HG02981 (cell line): ENCODE measurements around the gene HJV.
A peak's percentile ranks its signal among the peaks of the same experiment; 100 is the strongest.
"Not testable (repeated sequence)": the region's sequence is repeated elsewhere in the genome, so short reads cannot be mapped to it uniquely, and the experiment has no call there.

Experiments
- ATAC-seq: cut with Tn5 transposase; IDR thresholded peaks from one replicate; pipeline ENCODE4 v1.9.1; 2021; ENCODE audit warnings: mild to moderate bottlenecking, moderate library complexity; ENCODE audit not compliant: unreplicated experiment

HJV gene, protein sequence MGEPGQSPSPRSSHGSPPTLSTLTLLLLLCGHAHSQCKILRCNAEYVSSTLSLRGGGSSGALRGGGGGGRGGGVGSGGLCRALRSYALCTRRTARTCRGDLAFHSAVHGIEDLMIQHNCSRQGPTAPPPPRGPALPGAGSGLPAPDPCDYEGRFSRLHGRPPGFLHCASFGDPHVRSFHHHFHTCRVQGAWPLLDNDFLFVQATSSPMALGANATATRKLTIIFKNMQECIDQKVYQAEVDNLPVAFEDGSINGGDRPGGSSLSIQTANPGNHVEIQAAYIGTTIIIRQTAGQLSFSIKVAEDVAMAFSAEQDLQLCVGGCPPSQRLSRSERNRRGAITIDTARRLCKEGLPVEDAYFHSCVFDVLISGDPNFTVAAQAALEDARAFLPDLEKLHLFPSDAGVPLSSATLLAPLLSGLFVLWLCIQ

DNA sequence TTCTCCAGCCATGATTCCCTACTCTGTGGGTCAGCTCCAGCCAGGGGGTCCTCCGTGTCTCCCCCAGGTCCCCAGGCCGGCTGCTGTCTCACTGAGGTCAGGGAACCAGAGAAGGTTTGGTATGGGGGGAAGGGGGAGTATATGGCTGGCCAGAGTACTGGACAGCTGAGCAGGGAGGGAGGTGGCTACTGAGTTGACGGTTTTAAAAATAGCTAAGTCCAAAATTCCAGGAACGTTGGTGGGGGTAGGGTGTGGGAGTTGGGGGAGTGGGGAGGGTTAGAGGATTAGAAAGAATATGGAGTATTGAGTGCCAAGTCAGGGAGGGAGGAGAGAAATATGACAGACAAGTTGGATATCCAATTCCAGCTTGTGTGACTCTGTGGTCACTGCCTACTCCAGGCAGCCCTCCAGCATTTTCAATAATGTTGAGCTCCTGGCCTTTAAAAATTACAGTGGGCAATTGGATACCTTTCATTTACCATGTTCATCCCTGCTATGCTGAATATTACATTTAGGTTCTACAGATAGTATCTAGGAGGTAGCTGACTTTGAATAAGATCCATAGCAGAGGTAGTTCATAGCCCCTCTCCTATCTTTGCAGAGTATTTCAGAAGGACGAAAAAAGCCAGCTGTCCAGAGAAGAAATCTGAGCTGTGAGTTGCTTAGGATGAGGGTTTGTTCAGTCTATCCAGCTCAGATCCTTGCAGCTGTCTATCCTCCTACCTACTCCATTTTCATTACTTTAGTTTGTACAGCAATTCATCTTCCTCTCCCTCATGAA, at the start of gene HJV:
Gene HJV (minus strand): TSS at position 114 of the 781 bp plus-strand sequence. CDS start 1,504 bp downstream, outside the sequence.
- no peak for ATAC-seq

DNA sequence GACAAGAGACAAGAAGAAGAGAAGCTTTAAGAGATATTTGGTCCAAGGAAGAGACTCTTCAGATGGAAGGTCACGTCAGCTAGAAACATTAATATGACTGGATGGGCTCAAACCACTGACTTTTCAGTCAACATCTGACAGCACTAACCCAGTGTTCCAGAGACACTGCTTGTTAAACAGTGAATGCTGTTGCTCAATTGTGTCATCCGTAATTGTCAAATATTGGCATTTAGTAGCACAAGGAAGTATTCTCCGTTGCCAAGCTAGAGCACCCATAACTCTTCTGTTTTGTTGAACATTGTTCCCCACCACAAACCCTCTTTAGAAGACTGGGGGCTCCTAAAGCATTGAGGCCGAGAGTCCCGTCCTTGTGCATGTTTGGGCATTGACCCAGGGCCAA, 37.6 kb upstream of the HJV start:
- ATAC-seq: not testable (repeated sequence)

DNA sequence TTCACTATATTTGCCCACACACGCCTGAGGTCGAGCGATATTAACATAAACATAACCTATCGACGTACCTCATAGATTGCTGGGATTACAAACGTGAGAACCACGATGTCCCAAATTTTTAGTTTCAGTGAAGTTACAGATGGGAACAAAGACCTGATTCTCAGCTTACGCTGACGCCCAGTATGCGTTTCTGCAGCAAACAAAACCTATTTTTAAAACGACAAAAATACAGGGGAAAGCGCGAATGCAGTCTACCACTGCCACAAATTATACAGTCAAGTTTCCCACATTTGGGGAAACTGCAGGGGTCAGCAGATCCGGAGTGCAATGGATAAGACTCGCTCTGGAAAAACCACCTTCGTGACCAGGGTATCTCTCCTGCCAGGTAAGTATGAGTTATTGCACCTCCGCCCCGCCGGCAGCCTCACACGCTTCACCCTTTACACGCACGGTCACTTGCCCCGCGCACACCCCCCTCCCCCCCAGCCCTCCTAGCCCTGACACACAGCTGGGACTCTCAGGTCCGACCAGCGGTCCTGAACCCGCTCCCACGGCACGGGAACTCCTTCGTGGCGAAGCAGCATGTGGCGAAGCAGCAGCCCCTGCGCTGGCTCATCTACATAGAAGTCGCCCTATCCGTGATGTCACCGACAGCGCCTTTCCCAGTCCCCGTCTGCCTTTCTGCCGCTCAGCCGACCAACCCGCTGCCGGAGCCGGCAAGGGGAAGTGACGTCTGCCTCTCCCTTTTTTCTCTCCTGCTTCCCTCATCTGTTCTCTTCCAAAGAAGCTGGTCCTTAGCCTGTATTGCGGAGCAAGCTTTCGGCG, 30.5 kb upstream of the HJV start:
- peak; percentile 78 for ATAC-seq

DNA sequence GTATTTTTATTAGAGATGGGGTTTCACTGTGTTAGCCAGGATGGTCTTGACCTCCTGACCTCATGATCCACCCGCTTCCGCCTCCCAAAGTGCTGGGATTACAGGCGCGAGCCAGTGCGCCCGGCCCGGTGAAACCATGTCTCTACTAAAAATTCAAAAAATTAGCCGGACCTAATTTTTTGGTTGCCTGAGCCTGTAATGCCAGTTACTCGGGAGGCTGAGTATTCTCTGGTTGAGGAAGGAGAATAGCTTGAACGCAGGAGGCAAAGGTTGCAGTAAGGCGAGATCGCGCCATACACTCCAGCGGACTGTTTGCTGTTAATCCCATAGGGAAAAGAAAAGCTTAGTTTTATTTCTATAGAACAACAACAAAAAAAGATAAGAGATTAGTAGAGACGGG, 29.9 kb upstream of the HJV start:
- ATAC-seq: no peak

DNA sequence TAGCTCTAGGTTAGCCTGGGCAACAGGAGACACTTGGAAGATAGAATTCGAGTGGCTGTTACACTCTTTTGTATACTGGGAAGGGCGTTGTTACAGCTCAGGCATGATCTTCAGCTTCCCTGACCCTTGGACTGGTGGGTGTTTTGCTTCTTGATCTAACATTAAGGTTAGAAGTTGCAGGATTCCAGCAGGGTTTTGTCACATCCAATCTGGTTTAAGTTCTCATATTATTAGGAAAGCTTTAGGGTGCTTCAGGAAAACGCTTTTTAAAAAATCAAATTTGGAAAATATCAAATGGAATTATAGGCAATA, 29.1 kb upstream of the HJV start:
- not testable (repeated sequence) for ATAC-seq

DNA sequence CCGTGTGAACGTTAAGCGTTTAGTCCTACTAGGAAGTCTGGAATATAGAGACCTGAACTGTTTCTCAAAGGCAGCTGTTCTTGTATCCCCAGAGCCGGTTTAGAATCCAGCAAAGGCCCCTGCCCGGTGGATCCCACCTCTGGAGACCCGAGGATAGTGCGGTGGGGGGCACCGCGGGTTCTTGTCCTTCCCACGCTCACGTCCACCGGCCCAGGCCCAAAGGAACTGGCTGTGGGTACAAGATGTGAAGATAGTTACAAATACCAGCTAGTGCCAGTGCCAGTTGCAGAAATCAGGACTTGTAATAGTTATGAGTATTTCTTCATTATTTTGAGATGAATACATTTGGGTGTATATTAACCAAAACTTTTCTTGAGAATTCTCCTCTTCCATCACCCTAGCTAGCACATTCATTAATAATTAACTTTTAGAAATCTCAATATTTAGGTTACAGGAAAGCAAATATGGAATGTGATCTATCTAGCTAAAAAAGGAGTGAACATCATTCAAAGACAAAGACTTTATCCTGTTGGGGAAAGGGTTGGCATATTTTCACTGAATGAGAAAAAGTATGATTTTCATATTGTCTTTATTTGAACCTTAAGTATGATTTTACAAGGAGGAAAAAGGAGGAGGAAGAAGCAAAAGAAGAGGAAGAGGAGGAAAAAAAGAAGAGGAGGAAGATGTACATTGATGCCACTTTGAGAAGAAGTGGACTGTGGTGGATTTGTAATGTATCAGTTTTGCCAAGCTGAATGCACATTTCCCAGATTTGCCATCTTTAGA, 28.5 kb upstream of the HJV start:
- ATAC-seq: not testable (repeated sequence)

DNA sequence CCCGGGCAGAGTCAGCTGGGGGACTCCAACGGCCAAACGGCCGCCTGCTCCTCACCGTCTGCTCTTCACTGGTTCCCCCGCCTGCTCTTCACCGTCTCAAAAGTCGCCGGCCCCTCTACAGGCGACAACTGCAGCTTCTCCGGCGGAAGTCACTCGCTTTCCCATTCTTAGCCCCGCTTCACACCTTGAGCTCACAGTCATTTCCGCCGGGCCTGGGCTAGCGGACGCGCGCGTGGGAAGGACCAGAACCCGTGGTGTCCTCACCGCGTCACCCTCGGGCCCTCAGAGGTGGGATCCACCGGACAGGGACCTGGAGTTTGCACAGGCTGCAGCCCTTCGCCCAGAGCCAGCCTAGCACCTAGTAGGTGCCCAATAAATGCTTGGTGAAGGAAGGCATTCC, 27.9 kb upstream of the HJV start:
- ATAC-seq: no peak

DNA sequence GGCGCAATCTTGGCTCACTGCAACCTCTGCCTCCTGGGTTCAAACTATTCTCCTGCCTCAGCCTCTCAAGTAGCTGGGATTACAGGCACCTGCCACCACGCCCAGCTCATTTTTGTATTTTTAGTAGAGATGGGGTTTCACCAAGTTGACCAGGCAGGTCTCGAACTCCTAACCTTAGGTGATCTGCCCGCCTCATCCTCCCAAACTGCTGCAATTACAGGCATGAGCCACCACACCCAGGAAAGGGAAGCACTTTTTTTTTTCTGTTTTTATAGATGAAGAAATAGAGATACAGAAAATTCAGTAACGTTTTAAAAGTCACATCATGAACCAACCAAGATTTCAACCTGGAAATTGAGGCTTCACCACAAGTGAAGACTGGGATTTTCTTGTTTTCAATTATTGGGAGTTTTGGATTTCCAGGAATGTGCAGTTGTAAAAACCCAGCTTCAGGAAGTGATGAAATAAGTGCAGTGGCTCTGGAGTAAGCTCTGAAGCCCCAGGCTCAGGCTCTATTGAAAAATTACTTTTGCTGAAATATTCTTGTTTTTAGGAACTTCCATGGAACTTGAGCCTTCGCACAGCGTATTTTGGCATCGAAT, 27.1 kb upstream of the HJV start:
- not testable (repeated sequence) for ATAC-seq

DNA sequence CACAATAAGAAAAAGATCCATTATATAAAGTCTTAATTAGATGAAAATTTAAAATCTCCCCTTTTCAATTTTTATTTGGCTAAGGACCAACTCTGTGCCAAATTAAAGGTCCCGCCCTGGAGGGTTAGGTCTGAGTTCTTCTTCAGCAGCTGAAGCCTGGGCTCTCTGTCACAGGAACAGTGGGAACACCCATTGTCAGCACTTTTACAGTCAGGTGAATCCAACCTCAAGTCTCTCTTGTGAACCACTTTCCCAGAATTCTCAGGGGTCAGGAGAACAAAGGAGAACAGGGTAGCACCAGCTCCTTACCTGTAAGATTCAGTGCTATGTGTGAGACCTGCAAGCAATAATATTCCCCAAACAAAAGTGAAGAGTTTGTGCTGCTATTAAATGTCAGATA, 25.1 kb upstream of the HJV start:
- ATAC-seq: no peak

DNA sequence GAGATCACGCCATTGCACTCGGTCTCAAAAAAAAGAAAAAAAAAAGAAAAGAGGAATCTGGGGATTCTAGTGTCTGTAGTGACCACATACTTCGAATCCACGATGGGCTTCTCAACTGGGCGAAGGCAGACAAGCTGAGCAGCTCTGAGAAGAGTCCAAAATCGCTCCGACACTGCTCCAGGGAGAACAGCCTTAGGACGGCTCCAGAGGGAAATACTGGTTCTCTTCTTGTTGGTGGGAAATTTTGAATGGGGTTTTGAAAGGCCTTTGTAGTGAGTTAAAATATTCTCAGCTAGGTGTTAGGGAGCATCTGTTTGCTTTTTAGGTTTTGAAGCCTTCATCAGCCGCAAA, 18.3 kb upstream of the HJV start:
- no peak for ATAC-seq

DNA sequence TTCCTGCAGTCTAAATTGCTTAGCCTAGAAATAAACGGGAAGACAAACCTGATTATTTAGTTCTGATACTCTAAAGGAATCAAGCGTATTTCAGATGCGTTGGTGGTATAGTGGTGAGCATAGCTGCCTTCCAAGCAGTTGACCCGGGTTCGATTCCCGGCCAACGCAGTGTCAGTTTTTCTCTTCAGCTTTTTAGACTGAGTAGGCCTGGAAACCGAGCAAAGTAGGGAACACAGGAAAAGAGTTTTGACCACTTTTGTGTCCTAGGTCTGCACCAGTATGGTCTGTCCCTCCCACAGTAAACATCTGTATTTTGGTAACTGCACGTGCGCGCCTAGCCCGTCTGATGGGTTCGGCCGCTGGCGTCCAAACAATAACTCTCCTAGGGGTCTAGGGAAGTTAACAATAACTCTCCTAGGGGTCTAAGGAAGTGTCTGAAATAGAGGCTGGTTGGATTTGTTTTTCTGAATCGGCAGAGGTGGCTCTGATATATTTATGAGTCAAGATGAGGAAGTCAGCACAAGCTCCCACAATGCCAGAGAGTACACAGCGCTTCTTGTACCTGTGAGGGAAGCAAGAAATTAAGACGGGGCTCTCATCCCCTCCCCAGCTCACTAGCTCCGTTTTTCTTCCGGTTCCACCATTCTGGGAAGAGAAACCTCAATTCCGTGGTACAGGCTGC, 15.6 kb upstream of the HJV start:
- peak; percentile 27 for ATAC-seq

DNA sequence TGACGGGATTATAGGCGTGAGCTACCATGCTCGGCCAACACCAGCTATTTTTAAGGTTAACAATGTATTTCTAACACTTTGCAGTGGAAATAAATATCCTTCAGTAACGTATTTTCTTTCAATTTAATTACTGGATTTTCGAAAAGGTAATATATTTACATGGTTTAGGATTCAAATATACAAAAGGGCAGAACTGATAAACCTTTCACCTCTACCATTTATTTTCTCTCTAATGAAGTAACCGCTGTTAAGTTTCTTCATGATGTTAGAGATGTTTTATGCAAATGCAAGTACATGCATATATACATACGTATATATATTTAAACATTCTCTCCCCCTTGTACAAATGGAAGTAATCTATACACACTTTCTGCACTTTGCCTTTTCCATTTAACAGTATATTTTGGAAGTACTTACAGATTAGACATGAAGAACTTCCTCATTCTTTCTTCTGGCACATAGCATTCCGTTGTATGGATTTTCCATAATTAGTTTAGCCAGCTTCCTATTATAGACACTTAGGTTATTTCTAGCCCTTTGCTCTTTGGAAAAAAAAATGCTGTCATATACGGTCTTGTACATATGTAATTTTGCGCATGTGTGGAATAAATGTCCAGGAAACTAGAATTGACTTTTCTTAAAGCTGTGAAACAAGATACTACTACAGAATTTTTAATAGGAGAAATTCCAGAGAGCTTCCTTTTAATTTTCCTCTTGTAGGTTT, 14.9 kb upstream of the HJV start:
- ATAC-seq: no peak

DNA sequence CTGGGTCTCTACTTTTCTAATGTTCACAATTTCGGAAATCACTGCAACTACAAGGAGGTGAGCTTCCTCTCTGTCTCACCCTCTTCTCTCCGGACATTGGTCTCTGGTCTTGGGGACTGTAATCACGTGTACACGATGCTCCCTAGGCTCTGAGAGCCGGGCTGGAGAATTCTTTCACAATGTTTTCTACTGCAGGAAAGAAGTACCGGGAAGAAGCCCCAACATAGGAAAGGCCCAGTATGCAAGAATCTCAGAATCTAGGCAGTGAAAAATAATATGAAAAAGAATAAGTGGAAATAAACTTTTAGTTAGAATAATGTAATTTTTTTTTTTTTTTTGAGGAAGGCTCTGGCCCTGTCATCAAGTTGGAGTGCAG, 13.5 kb upstream of the HJV start:
- no peak for ATAC-seq

DNA sequence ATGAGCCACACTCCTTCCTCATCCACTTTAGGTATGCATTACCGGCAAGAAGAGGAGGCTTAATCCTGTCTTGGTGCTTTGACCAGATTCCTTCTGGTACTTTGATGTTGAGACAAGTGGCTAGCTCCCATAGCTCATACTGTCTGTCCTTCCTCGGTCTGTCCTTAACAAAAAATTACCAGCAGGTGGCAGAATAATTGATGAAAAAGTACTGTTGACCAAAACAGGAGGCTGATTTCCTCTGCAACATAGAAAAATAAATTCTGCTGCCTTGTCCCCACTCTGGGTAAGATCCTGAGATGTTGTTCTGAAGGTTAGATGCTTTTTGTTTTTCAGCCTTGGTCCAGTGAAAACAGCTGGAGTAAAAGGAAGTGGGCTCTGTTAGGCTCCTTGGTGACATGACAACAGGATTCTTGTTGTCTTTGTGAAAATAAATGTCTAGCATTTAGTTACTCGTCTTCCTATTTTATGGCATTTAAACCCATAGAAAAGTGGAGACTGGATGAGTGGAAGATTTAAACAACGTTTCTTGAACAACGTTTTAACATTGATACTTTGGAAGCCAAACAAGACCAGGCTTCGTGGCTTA, 11.2 kb upstream of the HJV start:
- no peak for ATAC-seq

DNA sequence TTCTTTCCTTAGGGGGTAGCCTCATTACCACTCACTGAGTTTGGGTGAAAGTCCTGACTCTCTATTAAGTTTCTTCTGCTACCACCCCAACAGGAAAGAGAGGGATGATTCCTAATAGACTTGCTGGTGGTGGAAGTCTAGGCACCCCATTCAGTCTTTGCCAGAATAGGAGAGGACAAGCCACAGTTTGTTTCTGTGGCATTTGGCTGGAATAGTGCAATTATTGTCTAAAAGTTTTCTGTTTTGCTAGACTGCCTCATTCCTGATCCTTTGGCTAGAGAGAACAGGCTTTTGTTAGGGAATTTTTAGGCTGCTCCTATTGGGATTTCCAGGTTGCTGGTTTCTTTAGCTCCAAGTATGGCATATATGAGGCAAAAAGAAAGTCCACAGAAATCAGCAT, 9.9 kb upstream of the HJV start:
- no peak for ATAC-seq

DNA sequence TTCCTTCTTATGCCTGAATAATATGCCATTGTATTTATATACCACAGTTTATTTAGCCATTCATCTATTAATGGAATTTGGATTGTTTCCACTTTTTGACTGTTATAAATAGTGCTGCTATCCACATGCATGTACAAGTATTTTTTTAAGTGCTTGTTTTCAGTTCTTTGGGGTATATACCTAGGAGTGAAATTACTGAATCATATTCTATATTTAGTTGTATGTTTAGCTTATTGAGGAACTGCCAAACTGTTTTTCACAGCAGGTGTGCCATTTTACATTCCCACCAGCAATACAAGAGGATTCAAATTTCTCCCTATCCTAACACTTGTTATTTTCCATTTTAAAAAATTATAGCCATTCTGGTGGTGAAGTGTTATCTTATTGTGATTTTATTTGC, 7.6 kb upstream of the HJV start:
- no peak for ATAC-seq

DNA sequence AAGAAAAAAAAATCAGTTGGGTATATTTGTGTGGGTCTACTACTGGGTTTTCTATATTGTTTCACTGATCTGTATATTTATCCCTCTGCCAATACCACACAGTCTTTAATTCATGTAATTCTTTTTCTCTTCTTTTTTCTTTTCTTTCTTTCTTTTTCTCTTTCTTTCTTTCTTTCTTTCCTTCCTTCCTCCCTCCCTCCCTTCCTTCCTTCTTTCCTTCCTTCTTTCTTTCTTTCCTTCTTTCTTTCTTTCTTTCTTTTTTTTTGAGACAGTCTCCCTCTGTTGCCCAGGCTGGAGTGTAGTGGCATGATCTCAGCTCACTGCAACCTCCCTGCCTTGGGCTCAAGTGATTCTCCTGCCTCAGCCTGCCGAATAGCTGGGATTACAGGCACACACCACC, 5.1 kb upstream of the HJV start:
- not testable (repeated sequence) for ATAC-seq

DNA sequence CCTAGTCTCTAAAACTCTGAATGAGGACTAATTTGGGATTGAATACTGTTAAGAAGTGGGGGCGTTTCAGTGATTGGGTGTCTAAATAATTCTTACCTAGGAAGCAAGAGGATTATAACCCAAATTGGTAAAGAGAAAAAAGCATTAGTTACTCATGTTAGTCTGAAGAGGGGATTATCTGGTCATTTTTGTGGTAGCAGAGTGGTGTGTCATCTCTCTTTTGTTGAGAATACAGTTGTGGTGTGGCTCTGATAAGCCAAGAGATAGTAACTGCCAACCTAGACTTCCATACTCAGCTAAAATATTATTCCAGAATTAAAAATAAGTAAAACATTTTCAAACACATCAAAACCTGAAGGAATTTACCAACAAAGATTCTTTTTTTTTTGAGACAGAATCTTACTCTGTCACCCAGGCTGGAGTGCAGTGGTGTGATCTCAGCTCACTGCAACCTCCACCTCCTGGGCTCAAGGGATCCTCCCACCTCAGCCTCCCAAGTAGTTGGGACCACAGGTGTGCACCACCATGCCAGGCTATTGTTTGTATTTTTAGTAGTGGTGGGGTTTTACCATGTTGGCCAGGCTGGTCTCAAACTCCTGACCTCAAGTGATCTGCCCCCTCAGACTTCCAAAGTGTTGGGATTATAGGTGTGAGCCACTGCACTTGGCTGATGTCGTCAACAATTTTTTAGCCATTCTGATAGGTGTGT, 4.4 kb upstream of the HJV start:
- ATAC-seq: not testable (repeated sequence)
